Activated naive CD4-positive, alpha-beta T cell treated with anti-CD3 and anti-CD28 coated beads, Interleukin-2, amount 50 U/mL, for 16 hours (primary cell): ENCODE data around the gene TMEM139.

ENCODE experiments used
- DNase-seq: peaks from one replicate; pipeline ENCODE4 v3.0.0-alpha.2; 2020

TMEM139 gene

GRCh38 chr7:143284591-143285469, at the start of gene TMEM139:
Gene TMEM139, plus strand, starts transcription at chr7:143284958. Its CDS starts 1,000 bp downstream, at chr7:143285958.
- DNase-seq, result no peak

GRCh38 chr7:143235561-143235960, 49.2 kb upstream of the TMEM139 start:
- DNase-seq, result no peak

- DNase-seq, result no peak
Measured at GRCh38 chr7:143236408-143236990, 48.3 kb upstream of the TMEM139 start.

GRCh38 chr7:143237366-143237765, 47.4 kb upstream of the TMEM139 start:
- no peak for DNase-seq

GRCh38 chr7:143238289-143238980, 46.3 kb upstream of the TMEM139 start:
- DNase-seq, result no peak

- no peak for DNase-seq
Measured at GRCh38 chr7:143239813-143240212, 44.9 kb upstream of the TMEM139 start.

GRCh38 chr7:143240291-143241168, 44.2 kb upstream of the TMEM139 start:
- peak; percentile 66 for DNase-seq

GRCh38 chr7:143242306-143242705, 42.5 kb upstream of the TMEM139 start:
- no peak for DNase-seq

GRCh38 chr7:143243111-143243510, 41.6 kb upstream of the TMEM139 start:
- DNase-seq, result no peak

GRCh38 chr7:143243614-143244013, 41.1 kb upstream of the TMEM139 start:
- DNase-seq, result no peak

- no peak for DNase-seq
Measured at GRCh38 chr7:143244321-143244720, 40.4 kb upstream of the TMEM139 start.

- no peak for DNase-seq
Measured at GRCh38 chr7:143245123-143245522, 39.6 kb upstream of the TMEM139 start.

- DNase-seq, result no peak
Measured at GRCh38 chr7:143247372-143247771, 37.4 kb upstream of the TMEM139 start.

- DNase-seq, result no peak
Measured at GRCh38 chr7:143248761-143249354, 35.9 kb upstream of the TMEM139 start.

- no peak for DNase-seq
Measured at GRCh38 chr7:143250199-143250598, 34.6 kb upstream of the TMEM139 start.

GRCh38 chr7:143250822-143251221, 33.9 kb upstream of the TMEM139 start:
- no peak for DNase-seq

GRCh38 chr7:143252006-143252405, 32.8 kb upstream of the TMEM139 start:
- DNase-seq, result no peak

GRCh38 chr7:143255564-143255963, 29.2 kb upstream of the TMEM139 start:
- DNase-seq, result no peak

GRCh38 chr7:143256325-143256724, 28.4 kb upstream of the TMEM139 start:
- no peak for DNase-seq

GRCh38 chr7:143256932-143257331, 27.8 kb upstream of the TMEM139 start:
- no peak for DNase-seq

GRCh38 chr7:143257501-143257900, 27.3 kb upstream of the TMEM139 start:
- DNase-seq, result no peak

GRCh38 chr7:143258831-143259230, 25.9 kb upstream of the TMEM139 start:
- DNase-seq, result peak; percentile 23
